WI38 (cell line): ENCODE measurements around the gene KMT5C.
"Not testable (repeated sequence)": the region's sequence is repeated elsewhere in the genome, so short reads cannot be mapped to it uniquely, and the experiment has no call there.

Source experiments
- H3K4me3 ChIP-seq: 2 replicates; pipeline ENCODE4 v1.5.1; 2011; ENCODE audit warnings: low read depth, mild to moderate bottlenecking, control low read depth, low read length
- CTCF ChIP-seq: IDR thresholded peaks from 2 replicates; pipeline ENCODE4 v1.5.1; 2012; ENCODE audit warnings: low read depth, mild to moderate bottlenecking, control low read depth, low read length

KMT5C gene

GRCh38 chr19:55319785-55320184 is 19.9 kb upstream of the KMT5C start:
- H3K4me3 ChIP-seq, result no peak overlapping the region
- TF ChIP-seq CTCF, result no peak

- no peak for TF ChIP-seq CTCF
- H3K4me3 ChIP-seq, result no peak overlapping the region
Measured at GRCh38 chr19:55320844-55321419, 18.7 kb upstream of the KMT5C start.

- TF ChIP-seq CTCF, result no peak
Measured at GRCh38 chr19:55321466-55322137, 18.1 kb upstream of the KMT5C start.

GRCh38 chr19:55322204-55322885 is 17.3 kb upstream of the KMT5C start:
- no peak for TF ChIP-seq CTCF
- H3K4me3 ChIP-seq, result no peak overlapping the region

More at GRCh38 chr19:55321466-55322137, 18.1 kb upstream of the KMT5C start:
- H3K4me3 ChIP-seq, result no peak overlapping the region

GRCh38 chr19:55324662-55325061 is 15.0 kb upstream of the KMT5C start:
- no peak overlapping the region for H3K4me3 ChIP-seq
- TF ChIP-seq CTCF, result no peak

- no peak for TF ChIP-seq CTCF
- H3K4me3 ChIP-seq, result no peak within 1 kb of the TSS
Measured at GRCh38 chr19:55325172-55325571, 14.5 kb upstream of the KMT5C start, which contains the start of gene TMEM150B. Gene TMEM150B, minus strand, starts transcription at chr19:55325341. Its CDS starts 4,305 bp downstream, at chr19:55321036.

- H3K4me3 ChIP-seq, result not testable (repeated sequence)
Measured at GRCh38 chr19:55328774-55329318, 10.8 kb upstream of the KMT5C start.

- H3K4me3 ChIP-seq, result not testable (repeated sequence)
Measured at GRCh38 chr19:55329791-55330190, 9.9 kb upstream of the KMT5C start.
